Ovary (tissue), 9 donors: ENCODE measurements around the gene PLXNA2. TPM values are rescaled to one million over a fixed set of nuclear protein-coding genes. Genes with fewer than 3 reads are reported as not detected.

Source experiments
- DNase-seq, 5 donors: peaks; one replicate each; pipeline ENCODE4 v3.0.0-alpha.2; 2019 to 2020
- H3K27ac ChIP-seq, 2 donors: fragments of 200-600 bp; one replicate each; pipeline versions ENCODE4 v1.5.1 to v1.8.0; 2019 to 2022
- H3K27me3 ChIP-seq: fragments of 200-600 bp; one replicate; pipeline ENCODE4 v1.8.0; 2022
- H3K36me3 ChIP-seq: fragments of 200-600 bp; sonication (generic); one replicate; pipeline ENCODE4 v1.5.1; 2019
- H3K4me1 ChIP-seq: one replicate; pipeline ENCODE4 v1.8.1; 2013; ENCODE audit warnings: mild to moderate bottlenecking, moderate library complexity; ENCODE audit not compliant: insufficient read depth
- H3K4me3 ChIP-seq: fragments of 200-600 bp; sonication (generic); one replicate; pipeline ENCODE4 v1.5.1; 2017
- H3K9me3 ChIP-seq, 2 donors: fragments of 200-600 bp in 1 of 2; sonication (generic) in 1 of 2; one replicate each; pipeline versions ENCODE4 v1.5.1 to v1.8.1; 2013 to 2019; ENCODE audit warnings: mild to moderate bottlenecking in 1 of 2, moderate library complexity in 1 of 2
- CTCF ChIP-seq, 3 donors: fragments of 450-650 bp in 2 of 3; fragments of 200-600 bp in 1 of 3; IDR thresholded peaks; one replicate each; pipeline versions ENCODE4 v1.5.1 to v1.8.0; 2016 to 2022; ENCODE audit warnings: antibody characterized with exemption in 3 of 3, mild to moderate bottlenecking in 1 of 3
- EP300 ChIP-seq: sonication (generic); formaldehyde crosslinking; IDR thresholded peaks from one replicate; pipeline ENCODE4 v1.6.1; 2017; ENCODE audit warnings: antibody characterized with exemption
- POLR2A ChIP-seq: fragments of 450-650 bp; IDR thresholded peaks from one replicate; pipeline ENCODE4 v1.6.1; 2017; ENCODE audit warnings: antibody characterized with exemption, mild to moderate bottlenecking, moderate library complexity
- WGBS, 3 donors: extraction: QIAGEN DNeasy Blood & Tissue Kit in 1 of 3; methylation state at CpG; one replicate each; pipeline versions ENCODE4 v1.1.5 to v1.1.7; 2013 to 2017; 5-methylcytosine and 5-hydroxymethylcytosine counted together
- intact Hi-C, 4 donors: fragments of 100-400 bp; cut with DNase I; formaldehyde crosslinking; loops; one replicate each; pipeline versions ENCODE4 v1.11.0 to v1.15.1; 2022 to 2023
- polyA plus RNA-seq, 2 donors: library from polyadenylated mRNA; stranded (reverse); fragments of 200-250 nt in 1 of 2; fragments of 350-450 nt in 1 of 2; fragmentation: Illumina TruSeq in 1 of 2; extraction: RNeasy Lipid Tissue Mini Kit (QIAGEN cat#74804) in 1 of 2; gene quantifications; one replicate each; pipeline ENCODE4 v1.2.3, GENCODE V29; 2013 to 2014
- total RNA-seq, 7 donors: library from RNA; depleted of rRNA in 2 of 7; stranded (reverse); fragments of >200 nt in 2 of 7; fragmentation: NEBNext Ultra II Directional in 3 of 7; extraction: Animal tissue kit (Norgen Biotek cat#: 25700) in 3 of 7; gene quantifications; one replicate each; pipeline versions ENCODE4 v1.1.0 to v1.2.4, GENCODE V29; 2016 to 2023
- donor health status: DM: no; HTN: no; CAD: no; lungs with moderate emphysema.
- donor health status: DM: no; HTN: no; CAD: no.
- donor health status: Bipolar disorder and iron deficiency.
- donor health status: DM: yes; HTN: yes; CAD: no.
- donor health status: DM: no; HTN: no; CAD: no.
- donor health status: DM: yes; HTN: yes; CAD: no.

The PLXNA2 gene
- total and polyA plus RNA-seq, 9 donors: 10.7 to 71.5 (median 44.0) TPM

GRCh38 chr1:208251015-208251414 is 6.8 kb upstream of the PLXNA2 start:
- DNase-seq: no peak
- no peak overlapping the region for H3K4me3 ChIP-seq
- intact Hi-C loops: no loop called here
- H3K27ac ChIP-seq: no peak overlapping the region
- H3K9me3 ChIP-seq: no peaks in the 10 kb centered on the region
- TF ChIP-seq CTCF (IDR thresholded peaks at IDR 0.05) (no peak), EP300 (no peak), POLR2A (no peak)
- whole genome bisulfite sequencing, 3 donors: 72 to 87% (median 86%) methylated on average over 5 of the region's 5 CpGs
- H3K4me1 ChIP-seq: peaks cover 9% of the 10 kb centered on the region
- H3K27me3 ChIP-seq: no peaks in the 10 kb centered on the region
- no peaks in the 10 kb centered on the region for H3K36me3 ChIP-seq

- DNase-seq: no peak
- no peak overlapping the region for H3K27ac ChIP-seq
- peaks cover 9% of the 10 kb centered on the region for H3K4me1 ChIP-seq
- no peak for TF ChIP-seq POLR2A
- TF ChIP-seq EP300: no peak
- TF ChIP-seq CTCF (IDR thresholded peaks at IDR 0.05): no peak
- no peak overlapping the region for H3K4me3 ChIP-seq
- H3K36me3 ChIP-seq: no peaks in the 10 kb centered on the region
- no peaks in the 10 kb centered on the region for H3K27me3 ChIP-seq
- WGBS, 3 donors: 77 to 90% (median 83%) methylated on average over 6 of the region's 6 CpGs
- H3K9me3 ChIP-seq: no peaks in the 10 kb centered on the region
- intact Hi-C loops: no loop called here
These were observed 6.4 kb upstream of the PLXNA2 start for GRCh38 chr1:208250613-208251012.

GRCh38 chr1:208248991-208249696 is 5.0 kb upstream of the PLXNA2 start:
- intact Hi-C loops: loop anchor here (5.0 to 10.0 kb wide), 4 partner anchors 114 to 364 kb away; no protein-coding TSS in a partner anchor
- Histone ChIP-seq H3K4me3 (no peak overlapping the region), H3K27me3 (no peaks in the 10 kb centered on the region), H3K36me3 (no peaks in the 10 kb centered on the region), H3K27ac (no peak overlapping the region), H3K4me1 (peaks cover 9% of the 10 kb centered on the region), H3K9me3 (no peaks in the 10 kb centered on the region)
- TF ChIP-seq POLR2A (no peak), CTCF (IDR thresholded peaks at IDR 0.05) (no peak), EP300 (no peak)
- DNase-seq: peak in 1 of 5 donors; percentile 3
- WGBS, 3 donors: 76 to 83% (median 82%) methylated on average over 5 of the region's 5 CpGs

GRCh38 chr1:208248307-208248801 is 4.2 kb upstream of the PLXNA2 start:
- Histone ChIP-seq H3K4me3 (no peak overlapping the region), H3K9me3 (no peaks in the 10 kb centered on the region), H3K27me3 (no peaks in the 10 kb centered on the region), H3K27ac (no peak overlapping the region), H3K4me1 (peaks cover 9% of the 10 kb centered on the region), H3K36me3 (no peaks in the 10 kb centered on the region)
- intact Hi-C loops: loop anchor here (5.0 to 10.0 kb wide), 4 partner anchors 114 to 364 kb away; no protein-coding TSS in a partner anchor
- WGBS, 3 donors: 34 to 47% (median 43%) methylated on average over 7 of the region's 7 CpGs
- peak in 1 of 5 donors; percentile 6 for DNase-seq
- TF ChIP-seq CTCF (IDR thresholded peaks at IDR 0.05) (no peak), EP300 (no peak), POLR2A (no peak)
